ENCODE data around the gene CD86.

- TF ChIP-seq POLR2AphosphoS5 (IDR thresholded peaks at IDR 0.05; ENCODE audit: low read depth, low read length) (no peak), REST (IDR thresholded peaks at IDR 0.05; ENCODE audit: insufficient read depth in 1 of 2, low read depth in 2 of 2, low read length in 2 of 2) (no peak)
Measured at GRCh38 chr3:122151480-122151879, 96.3 kb downstream of the CD86 start.
